GM12865 (cell line): ENCODE measurements around the gene GNG12.
"Not testable (repeated sequence)": the region's sequence is repeated elsewhere in the genome, so short reads cannot be mapped to it uniquely, and the experiment has no call there.

Experiments used
- DNase-seq: peaks from one replicate; pipeline ENCODE4 v3.0.0; 2010; ENCODE audit warnings: low read depth
- H3K4me3 ChIP-seq: 2 replicates; pipeline ENCODE4 v1.5.1; 2011; ENCODE audit warnings: mild to moderate bottlenecking, low read depth, low read length, control low read depth
- CTCF ChIP-seq: IDR thresholded peaks from 2 replicates; pipeline ENCODE4 v1.5.1; 2011; ENCODE audit warnings: low read length, control low read depth, low read depth, inconsistent platforms; ENCODE audit not compliant: insufficient read depth; ENCODE audit errors: missing control alignments

GNG12 gene

GRCh38 chr1:67664048-67664447 lies 169.2 kb downstream of the GNG12 start:
- H3K4me3 ChIP-seq = no peak overlapping the region
- TF ChIP-seq CTCF = no peak
- no peak for DNase-seq

- no peak overlapping the region for H3K4me3 ChIP-seq
- no peak for DNase-seq
- TF ChIP-seq CTCF = no peak
Observed at GRCh38 chr1:67662884-67663283, 170.4 kb downstream of the GNG12 start.

GRCh38 chr1:67659229-67659628 lies 174.0 kb downstream of the GNG12 start:
- TF ChIP-seq CTCF = no peak
- DNase-seq = no peak
- no peak overlapping the region for H3K4me3 ChIP-seq

GRCh38 chr1:67657152-67657551 lies 176.1 kb downstream of the GNG12 start:
- H3K4me3 ChIP-seq, DNase-seq: not testable (repeated sequence)

GRCh38 chr1:67655581-67655980 lies 177.7 kb downstream of the GNG12 start:
- DNase-seq = no peak
- H3K4me3 ChIP-seq = no peak overlapping the region
- no peak for TF ChIP-seq CTCF

GRCh38 chr1:67653304-67653703 lies 180.0 kb downstream of the GNG12 start:
- DNase-seq = no peak
- no peak for TF ChIP-seq CTCF
- H3K4me3 ChIP-seq = no peak overlapping the region

- DNase-seq = peak; percentile 53
- no peak for TF ChIP-seq CTCF
- H3K4me3 ChIP-seq = no peak overlapping the region
Observed at GRCh38 chr1:67652800-67653199, 180.5 kb downstream of the GNG12 start.
